ENCODE data around the gene SPOCK1.

The SPOCK1 gene

DNA sequence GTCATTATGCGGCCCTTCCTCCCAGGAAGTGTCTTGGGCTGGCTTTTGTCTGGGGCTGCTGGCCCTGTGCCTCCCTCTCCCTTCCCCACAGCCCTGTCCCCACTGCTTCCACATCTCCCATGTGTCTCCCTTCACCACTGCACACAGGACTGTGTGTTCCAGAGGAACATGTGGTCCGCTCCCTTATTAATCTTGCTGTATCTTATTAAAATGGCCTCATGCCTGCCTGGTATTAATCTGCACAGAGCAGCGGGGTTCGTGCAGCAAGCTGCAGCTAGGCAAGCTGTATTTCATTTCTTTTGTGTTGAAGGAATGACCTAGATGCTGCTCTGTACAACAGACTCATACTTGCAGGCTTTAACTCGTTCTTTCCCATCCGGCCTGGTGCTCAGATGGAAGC, 130.5 kb downstream of the SPOCK1 start:
- TF ChIP-seq, protein P1, sequence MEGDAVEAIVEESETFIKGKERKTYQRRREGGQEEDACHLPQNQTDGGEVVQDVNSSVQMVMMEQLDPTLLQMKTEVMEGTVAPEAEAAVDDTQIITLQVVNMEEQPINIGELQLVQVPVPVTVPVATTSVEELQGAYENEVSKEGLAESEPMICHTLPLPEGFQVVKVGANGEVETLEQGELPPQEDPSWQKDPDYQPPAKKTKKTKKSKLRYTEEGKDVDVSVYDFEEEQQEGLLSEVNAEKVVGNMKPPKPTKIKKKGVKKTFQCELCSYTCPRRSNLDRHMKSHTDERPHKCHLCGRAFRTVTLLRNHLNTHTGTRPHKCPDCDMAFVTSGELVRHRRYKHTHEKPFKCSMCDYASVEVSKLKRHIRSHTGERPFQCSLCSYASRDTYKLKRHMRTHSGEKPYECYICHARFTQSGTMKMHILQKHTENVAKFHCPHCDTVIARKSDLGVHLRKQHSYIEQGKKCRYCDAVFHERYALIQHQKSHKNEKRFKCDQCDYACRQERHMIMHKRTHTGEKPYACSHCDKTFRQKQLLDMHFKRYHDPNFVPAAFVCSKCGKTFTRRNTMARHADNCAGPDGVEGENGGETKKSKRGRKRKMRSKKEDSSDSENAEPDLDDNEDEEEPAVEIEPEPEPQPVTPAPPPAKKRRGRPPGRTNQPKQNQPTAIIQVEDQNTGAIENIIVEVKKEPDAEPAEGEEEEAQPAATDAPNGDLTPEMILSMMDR (IDR thresholded peaks at IDR 0.05; ENCODE audit: insufficient read depth, low read length, missing control alignments) = no peak
- ChIA-PET POLR2A (interaction anchor here (1.1 kb wide), 1 partner anchor 11 kb away, joined by 3 read pairs; no protein-coding TSS in a partner anchor), CTCF (interaction anchor here (0.6 to 1.7 kb wide), 3 partner anchors 23 to 48 kb away, joined by 3 to 11 read pairs (median 4); no protein-coding TSS in a partner anchor)
- no peak overlapping the region for H3K4me3 ChIP-seq (ENCODE audit: low read depth, low read length)
- DNase-seq (ENCODE audit: low read depth, low spot score) = no peak

DNA sequence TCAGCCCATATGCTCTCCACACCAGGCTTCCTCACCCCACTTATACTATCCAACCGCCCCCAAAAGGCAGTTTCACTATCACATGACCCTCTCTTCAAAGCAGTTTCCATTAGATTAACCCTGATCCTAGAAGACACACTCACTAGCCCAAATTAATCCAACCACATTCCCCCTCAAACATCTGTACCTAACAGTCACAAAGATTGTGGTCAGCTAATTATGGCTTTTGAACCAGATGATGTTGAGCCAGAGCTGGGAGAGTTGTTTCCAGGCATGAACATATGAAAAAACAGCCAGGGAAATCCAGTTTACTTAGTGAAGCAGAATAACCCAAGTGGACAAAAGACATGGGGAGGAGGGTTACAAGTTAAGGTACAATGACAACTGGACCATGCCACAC, 131.2 kb downstream of the SPOCK1 start:
- POLR2A ChIA-PET = interaction anchor here (0.6 kb wide), 1 partner anchor 121 kb away, joined by 4 read pairs; no protein-coding TSS in a partner anchor
- DNase-seq (ENCODE audit: low read depth, low spot score) = no peak
- TF ChIP-seq, protein P1 (IDR thresholded peaks at IDR 0.05; ENCODE audit: insufficient read depth, low read length, missing control alignments) = no peak
- H3K4me3 ChIP-seq (ENCODE audit: low read depth, low read length) = no peak overlapping the region
- CTCF ChIA-PET = interaction anchor here (1.0 to 1.2 kb wide), 2 partner anchors 23 to 48 kb away, joined by 3 to 4 read pairs; no protein-coding TSS in a partner anchor

DNA sequence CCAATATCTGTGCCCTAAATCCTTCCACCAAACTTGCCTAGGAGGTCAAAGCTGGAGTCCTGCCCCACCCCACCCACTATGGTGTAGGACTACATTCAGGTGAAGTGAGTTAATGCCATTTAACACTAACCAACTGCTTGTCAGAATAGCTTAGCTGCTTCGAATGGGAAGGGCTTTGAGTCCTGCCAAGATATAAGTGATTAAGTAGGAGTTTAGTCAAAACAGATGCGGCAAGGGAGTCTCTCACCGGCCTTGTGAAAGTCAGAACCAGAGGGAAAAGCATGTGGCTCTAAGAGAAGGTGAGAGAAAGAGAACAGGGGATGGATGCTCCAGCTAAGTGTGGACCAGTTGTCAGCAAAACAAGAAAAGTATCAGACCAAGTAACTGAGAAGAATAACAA, 132.6 kb downstream of the SPOCK1 start:
- ChIA-PET POLR2A (interaction anchor here (1.4 kb wide), 1 partner anchor 127 kb away, joined by 3 read pairs; no protein-coding TSS in a partner anchor), CTCF (interaction anchor here (1.2 to 2.7 kb wide), 4 partner anchors 13 to 53 kb away, joined by 4 to 9 read pairs (median 6); no protein-coding TSS in a partner anchor)
- DNase-seq (ENCODE audit: low read depth, low spot score) = no peak
- H3K4me3 ChIP-seq (ENCODE audit: low read depth, low read length) = no peak overlapping the region
- TF ChIP-seq, protein P1 (IDR thresholded peaks at IDR 0.05; ENCODE audit: insufficient read depth, low read length, missing control alignments) = no peak

DNA sequence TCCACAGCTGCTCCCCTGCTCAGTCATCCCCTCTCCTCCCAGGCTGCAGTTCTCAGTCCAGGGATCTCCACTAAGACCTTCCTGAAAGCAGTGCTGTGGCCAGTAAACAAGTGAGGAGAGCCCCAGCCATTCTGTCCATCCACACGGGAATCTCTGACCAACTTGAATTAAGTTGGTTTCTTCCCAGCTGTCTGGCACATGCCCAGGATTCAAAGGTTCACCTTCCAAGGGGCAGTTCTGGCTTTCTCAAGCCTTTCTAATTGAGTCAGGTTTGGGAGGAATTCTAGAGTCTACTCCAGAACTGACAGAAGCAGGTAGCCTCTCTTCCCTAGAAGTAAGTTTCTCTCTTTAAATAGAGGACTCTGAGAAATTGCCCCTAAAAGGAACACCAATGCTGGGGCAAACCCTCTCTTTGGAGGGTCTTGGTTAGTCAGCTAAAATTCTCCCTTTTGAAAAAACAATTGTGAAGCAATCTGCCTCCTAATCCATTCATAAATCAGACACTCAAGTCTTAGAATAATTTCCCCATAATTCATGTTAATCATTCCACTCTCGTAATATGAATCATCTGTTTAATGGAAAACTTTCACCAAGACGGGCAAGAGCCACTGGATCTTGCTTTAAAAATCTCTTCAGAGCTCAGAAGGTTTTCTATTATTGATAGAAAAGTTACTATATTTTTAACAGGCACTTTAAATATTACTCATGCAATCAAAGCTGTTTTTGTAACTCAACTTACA, 133.8 kb downstream of the SPOCK1 start:
- POLR2A ChIA-PET = interaction anchor here (1.2 to 1.4 kb wide), 2 partner anchors 30 to 128 kb away, joined by 3 read pairs; no protein-coding TSS in a partner anchor

DNA sequence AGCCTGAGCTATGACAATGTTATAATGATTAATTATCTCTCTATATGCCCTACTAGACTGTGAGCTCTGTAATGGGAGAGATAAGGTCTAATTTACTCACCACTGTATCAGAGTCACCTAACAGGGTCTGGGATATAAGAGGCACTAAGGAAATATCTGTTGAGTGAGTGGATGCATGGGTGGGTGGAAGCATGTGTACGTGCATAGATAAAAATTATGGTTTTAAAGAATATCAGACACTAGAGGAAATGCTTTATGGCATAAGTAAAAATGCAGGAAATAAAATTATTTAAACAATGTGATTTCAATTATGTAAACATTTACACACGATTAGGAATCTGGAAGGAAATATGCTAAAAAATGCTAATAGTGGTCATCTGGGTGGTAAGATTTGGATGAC, 137.8 kb downstream of the SPOCK1 start:
- DNase-seq (ENCODE audit: low read depth, low spot score) = peak; percentile 64
- TF ChIP-seq, protein P1 (IDR thresholded peaks at IDR 0.05; ENCODE audit: insufficient read depth, low read length, missing control alignments) = no peak
- CTCF ChIA-PET = interaction anchor here (1.5 to 4.2 kb wide), 2 partner anchors 12 to 15 kb away, joined by 4 to 17 read pairs; no protein-coding TSS in a partner anchor
- POLR2A ChIA-PET = interaction anchor here (1.0 kb wide), 1 partner anchor 10 kb away, joined by 3 read pairs; no protein-coding TSS in a partner anchor
- H3K4me3 ChIP-seq (ENCODE audit: low read depth, low read length) = no peak overlapping the region

More for the DNA sequence above, 133.8 kb downstream of the SPOCK1 start:
- TF ChIP-seq, protein P1 (IDR thresholded peaks at IDR 0.05; ENCODE audit: insufficient read depth, low read length, missing control alignments) = no peak
- CTCF ChIA-PET = interaction anchor here (1.4 to 2.7 kb wide), 4 partner anchors 13 to 45 kb away, joined by 4 to 16 read pairs (median 6); no protein-coding TSS in a partner anchor
- DNase-seq (ENCODE audit: low read depth, low spot score) = no peak
- H3K4me3 ChIP-seq (ENCODE audit: low read depth, low read length) = no peak overlapping the region

DNA sequence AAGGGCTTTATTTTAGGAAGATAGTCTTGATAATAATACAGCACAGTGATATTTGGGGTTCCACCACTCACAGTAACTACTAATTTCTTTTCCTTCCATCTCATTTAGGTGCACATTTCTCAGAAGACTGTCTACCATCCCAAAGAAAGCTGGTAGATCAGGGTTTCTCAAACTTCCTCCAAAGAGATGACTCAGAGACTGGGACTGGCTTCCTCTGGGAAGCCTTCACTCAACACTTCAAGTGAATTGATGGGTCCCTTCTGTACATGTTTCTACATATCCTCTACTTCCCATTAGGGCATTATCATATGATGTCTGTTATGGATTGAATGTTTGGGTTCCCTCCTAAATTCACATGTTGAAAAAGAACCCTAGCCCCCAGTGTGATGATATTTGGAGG, 138.5 kb downstream of the SPOCK1 start:
- TF ChIP-seq, protein P1 (IDR thresholded peaks at IDR 0.05; ENCODE audit: insufficient read depth, low read length, missing control alignments) = no peak
- CTCF ChIA-PET = interaction anchor here (4.2 kb wide), 1 partner anchor 15 kb away, joined by 17 read pairs; no protein-coding TSS in a partner anchor
- POLR2A ChIA-PET = interaction anchor here (1.0 kb wide), 1 partner anchor 11 kb away, joined by 3 read pairs; no protein-coding TSS in a partner anchor
- H3K4me3 ChIP-seq (ENCODE audit: low read depth, low read length) = no peak overlapping the region
- DNase-seq (ENCODE audit: low read depth, low spot score) = no peak
